Stomach (tissue), 9 donors: ENCODE measurements around the gene SGCA. TPM values are rescaled to one million over a fixed set of nuclear protein-coding genes. Genes with fewer than 3 reads are reported as not detected.

Source experiments
- DNase-seq, 2 donors: peaks; one replicate each; pipeline versions ENCODE4 v3.0.0 to v3.0.0-alpha.2; 2013 to 2019
- H3K27ac ChIP-seq, 5 donors: fragments of 200-600 bp in 4 of 5; sonication (generic) in 4 of 5; one replicate each; pipeline ENCODE4 v1.5.1; 2013 to 2019; ENCODE audit warnings: mild to moderate bottlenecking in 1 of 5, moderate library complexity in 1 of 5
- H3K27me3 ChIP-seq, 3 donors: fragments of 200-600 bp; sonication (generic); one replicate each; pipeline ENCODE4 v1.5.1; 2017 to 2019; ENCODE audit warnings: mixed run types in 1 of 3
- H3K36me3 ChIP-seq, 4 donors: fragments of 200-600 bp; sonication (generic); 1 replicate in 3 of 4; 2 replicates in 1 of 4; pipeline ENCODE4 v1.5.1; 2016 to 2019
- H3K4me1 ChIP-seq, 4 donors: fragments of 200-600 bp; sonication (generic); one replicate each; pipeline ENCODE4 v1.5.1; 2016 to 2019
- H3K4me3 ChIP-seq, 4 donors: fragments of 200-600 bp; sonication (generic) in 3 of 4; one replicate each; pipeline ENCODE4 v1.5.1; 2016 to 2019; ENCODE audit warnings: mild to moderate bottlenecking in 1 of 4
- H3K9me3 ChIP-seq, 4 donors: fragments of 200-600 bp; sonication (generic); one replicate each; pipeline ENCODE4 v1.5.1; 2016 to 2019
- CTCF ChIP-seq, 7 experiments: fragments of 450-650 bp in 4 of 7; fragments of 200-600 bp in 3 of 7; sonication (generic) in 3 of 7; IDR thresholded peaks; one replicate each; pipeline ENCODE4 v1.5.1; 2016 to 2019; ENCODE audit warnings: antibody characterized with exemption in 7 of 7, control low read depth in 2 of 7, mild to moderate bottlenecking in 1 of 7
- EP300 ChIP-seq: sonication (generic); formaldehyde crosslinking; IDR thresholded peaks from one replicate; pipeline ENCODE4 v1.6.1; 2017; ENCODE audit warnings: antibody characterized with exemption
- POLR2A ChIP-seq, 4 donors: fragments of 450-650 bp; IDR thresholded peaks; one replicate each; pipeline ENCODE4 v1.6.1; 2016; ENCODE audit warnings: antibody characterized with exemption in 4 of 4, control low read depth in 2 of 4, mild to moderate bottlenecking in 1 of 4, moderate library complexity in 1 of 4
- POLR2AphosphoS5 ChIP-seq, 3 donors: sonication (generic); formaldehyde crosslinking; IDR thresholded peaks; one replicate each; pipeline ENCODE4 v1.6.1; 2016; ENCODE audit warnings: antibody characterized with exemption in 3 of 3
- WGBS, 5 donors: extraction: QIAGEN DNeasy Blood & Tissue Kit in 3 of 5; methylation state at CpG; one replicate each; pipeline versions ENCODE4 v1.1.5 to v1.1.7; 2013 to 2018; 5-methylcytosine and 5-hydroxymethylcytosine counted together
- intact Hi-C: fragments of 100-400 bp; cut with DNase I; formaldehyde crosslinking; loops from one replicate; pipeline ENCODE4 v1.15.1; 2023; ENCODE audit warnings: low total_unique reads
- polyA plus RNA-seq, 3 donors: library from polyadenylated mRNA; stranded (reverse); fragments of 200-250 nt; gene quantifications; one replicate each; pipeline ENCODE4 v1.2.3, GENCODE V29; 2013
- total RNA-seq, 5 donors: library from RNA; depleted of rRNA; stranded (reverse); fragments of >200 nt; gene quantifications; one replicate each; pipeline versions ENCODE4 v1.1.0 to v1.2.3, GENCODE V29; 2014 to 2016
- donor health status: healthy with polysubstance abuse.
- donor health status: Bipolar disorder and iron deficiency.
- donor health status: healthy.

SGCA gene
- total and polyA plus RNA-seq, 8 donors, result 5.4 to 89.3 (median 15.1) TPM

- no peaks in the 10 kb centered on the region for H3K9me3 ChIP-seq
- intact Hi-C loops, result no loop called here
- H3K27me3 ChIP-seq, result peaks cover 0 to 34% (median 25%) of the 10 kb centered on the region in 3 donors
- H3K4me3 ChIP-seq, result no peak overlapping the region
- H3K27ac ChIP-seq, result no peak overlapping the region
- DNase-seq, result no peak
- TF ChIP-seq POLR2A (IDR thresholded peaks at IDR 0.05), result no peak
- no peak for TF ChIP-seq EP300
- TF ChIP-seq CTCF (IDR thresholded peaks at IDR 0.05), result no peak
- no peak for TF ChIP-seq POLR2AphosphoS5 (IDR thresholded peaks at IDR 0.05)
- peaks cover 23 to 43% (median 31%) of the 10 kb centered on the region in 4 donors for H3K4me1 ChIP-seq
- 89 to 98% (median 95%) methylated on average over 4 of the region's 4 CpGs for WGBS, 5 donors
- no peaks in the 10 kb centered on the region for H3K36me3 ChIP-seq
Observed at GRCh38 chr17:50125420-50125997, 40.3 kb upstream of the SGCA start.

GRCh38 chr17:50127697-50128361, 38.0 kb upstream of the SGCA start:
- no peaks in the 10 kb centered on the region for H3K36me3 ChIP-seq
- H3K9me3 ChIP-seq, result no peaks in the 10 kb centered on the region

GRCh38 chr17:50128441-50129352, 37.1 kb upstream of the SGCA start:
- Histone ChIP-seq H3K27ac (peak overlapping the region in 4 of 5 donors; percentile 21 to 51 (median 36)), H3K9me3 (no peaks in the 10 kb centered on the region), H3K27me3 (peaks cover 0 to 41% (median 30%) of the 10 kb centered on the region in 3 donors), H3K4me3 (peak overlapping the region; percentile 49 to 60 (median 52)), H3K36me3 (no peaks in the 10 kb centered on the region), H3K4me1 (peaks cover 37 to 62% (median 46%) of the 10 kb centered on the region in 4 donors)
- intact Hi-C loops, result no loop called here
- TF ChIP-seq POLR2AphosphoS5 (IDR thresholded peaks at IDR 0.05) (no peak), EP300 (no peak), CTCF (IDR thresholded peaks at IDR 0.05) (no peak), POLR2A (IDR thresholded peaks at IDR 0.05) (no peak)
- WGBS, 5 donors, result 13 to 20% (median 16%) methylated on average over 27 to 32 of the region's 32 CpGs
- peak in 1 of 2 donors; percentile 70 for DNase-seq

More at GRCh38 chr17:50127697-50128361, 38.0 kb upstream of the SGCA start:
- Histone ChIP-seq H3K4me1 (peaks cover 29 to 57% (median 40%) of the 10 kb centered on the region in 4 donors), H3K27me3 (peaks cover 0 to 41% (median 30%) of the 10 kb centered on the region in 3 donors), H3K27ac (peak overlapping the region in 1 of 5 donors; percentile 4), H3K4me3 (no peak overlapping the region)
- TF ChIP-seq POLR2A (IDR thresholded peaks at IDR 0.05), result no peak
- TF ChIP-seq EP300, result no peak
- TF ChIP-seq CTCF (IDR thresholded peaks at IDR 0.05), result no peak
- TF ChIP-seq POLR2AphosphoS5 (IDR thresholded peaks at IDR 0.05), result no peak
- WGBS, 5 donors, result 54 to 74% (median 61%) methylated on average over 6 of the region's 6 CpGs
- intact Hi-C loops, result no loop called here
- DNase-seq, result no peak

GRCh38 chr17:50129353-50129727, 36.5 kb upstream of the SGCA start:
- peak overlapping the region in 3 of 5 donors; percentile 32 to 51 (median 41) for H3K27ac ChIP-seq
- H3K36me3 ChIP-seq, result peaks cover 0 to 5% (median 3%) of the 10 kb centered on the region in 4 donors
- intact Hi-C loops, result no loop called here
- peak overlapping the region; percentile 49 to 60 (median 52) for H3K4me3 ChIP-seq
- peaks cover 0 to 41% (median 30%) of the 10 kb centered on the region in 3 donors for H3K27me3 ChIP-seq
- 0 to 8% (median 2%) methylated on average over 5 to 31 of the region's 31 CpGs for WGBS, 5 donors
- DNase-seq, result no peak
- no peaks in the 10 kb centered on the region for H3K9me3 ChIP-seq
- H3K4me1 ChIP-seq, result peaks cover 39 to 63% (median 47%) of the 10 kb centered on the region in 4 donors
- no peak for TF ChIP-seq EP300
- TF ChIP-seq POLR2AphosphoS5 (IDR thresholded peaks at IDR 0.05), result no peak
- no peak for TF ChIP-seq CTCF (IDR thresholded peaks at IDR 0.05)
- TF ChIP-seq POLR2A (IDR thresholded peaks at IDR 0.05), result no peak
